HG03025 (cell line): ENCODE results near the gene GHRL.
"Not testable (repeated sequence)": the region's sequence is repeated elsewhere in the genome, so short reads cannot be mapped to it uniquely, and the experiment has no call there.

Source experiments
- ATAC-seq: cut with Tn5 transposase; IDR thresholded peaks from one replicate; pipeline ENCODE4 v1.9.1; 2021; ENCODE audit warnings: mild to moderate bottlenecking, moderate library complexity; ENCODE audit not compliant: unreplicated experiment, low FRiP score

GHRL gene

DNA sequence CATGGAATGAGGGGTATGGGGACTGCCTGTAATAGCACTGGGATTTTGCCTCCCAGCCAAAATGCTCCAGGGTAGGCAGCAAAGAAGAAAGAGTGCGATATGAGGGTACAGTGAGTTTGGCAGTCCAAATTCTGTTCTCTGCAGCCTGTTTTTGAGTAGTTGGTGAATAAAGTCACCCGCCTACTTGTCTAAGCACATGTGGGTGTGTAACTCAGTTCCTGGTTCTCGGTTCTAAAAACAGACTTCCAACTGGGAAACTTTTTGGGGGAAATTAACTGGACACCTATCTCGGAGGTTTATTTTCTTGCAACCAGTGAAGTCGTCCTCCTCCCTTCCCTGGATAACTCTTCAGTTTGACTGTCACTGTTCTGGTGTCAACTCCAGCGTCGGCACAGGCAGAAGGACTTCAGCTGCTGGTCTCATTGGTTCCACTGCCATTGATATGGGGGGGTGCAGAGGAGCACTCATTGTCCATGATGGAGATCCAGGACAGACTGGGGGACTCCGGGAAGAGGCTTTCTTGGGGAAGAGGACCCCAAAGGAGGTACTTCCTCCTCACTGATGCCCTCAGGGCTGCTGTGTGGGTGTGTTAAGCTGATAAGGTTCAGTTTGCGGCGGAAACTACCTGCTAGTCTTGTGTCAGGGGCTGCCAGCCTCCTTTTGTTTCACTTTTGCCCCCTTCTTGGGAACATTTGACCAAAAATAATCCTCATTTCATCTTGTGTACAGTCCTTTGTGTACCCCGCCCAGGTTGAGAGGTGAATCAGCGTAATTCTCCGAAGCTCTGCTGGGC, 13.2 kb downstream of the GHRL start:
- ATAC-seq = no peak

DNA sequence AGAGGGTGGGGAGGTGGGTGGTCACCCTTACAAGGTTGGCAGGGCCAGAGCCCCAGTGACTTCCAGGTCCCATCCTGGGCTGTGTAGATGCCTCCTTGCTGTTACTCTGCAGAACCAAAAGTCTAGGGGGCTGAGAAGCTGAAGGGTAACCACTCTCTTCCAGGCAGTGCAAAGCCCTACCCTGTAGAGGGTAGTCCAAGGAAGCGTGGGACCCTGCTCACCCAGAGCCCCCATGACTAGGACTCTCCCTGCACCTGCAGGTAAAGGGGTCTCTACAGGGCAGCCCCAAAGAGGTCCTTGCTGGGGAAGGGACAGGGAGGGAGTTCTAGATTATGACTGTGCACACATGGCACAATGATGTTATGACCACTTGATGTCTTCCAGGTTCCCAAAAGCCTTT, 14.2 kb downstream of the GHRL start:
- ATAC-seq = no peak

DNA sequence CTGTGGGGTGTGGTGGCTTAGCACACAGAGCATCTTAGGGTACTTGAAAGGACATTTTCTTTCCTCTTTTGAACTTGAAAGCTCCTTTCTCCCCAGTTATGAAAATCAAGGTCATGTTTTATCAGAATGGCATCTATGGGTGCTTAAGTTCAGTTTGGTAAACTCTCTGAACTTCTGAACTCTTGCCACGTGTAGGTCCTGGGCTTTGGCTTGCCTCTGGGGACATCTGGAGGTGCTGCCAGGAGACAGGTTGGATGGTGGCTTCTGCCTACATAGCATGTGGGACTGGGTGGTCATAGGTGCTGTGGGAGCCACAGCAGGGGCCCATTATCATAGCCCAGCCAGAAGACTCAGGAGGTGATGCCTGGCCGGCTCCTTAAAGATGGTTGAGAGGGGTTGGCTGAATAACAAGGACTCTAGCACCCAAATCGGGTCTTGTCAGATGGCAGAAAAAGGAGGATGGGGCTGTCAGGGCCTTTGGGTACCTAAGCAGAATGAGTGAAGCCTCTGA, 15.6 kb downstream of the GHRL start:
- no peak for ATAC-seq

DNA sequence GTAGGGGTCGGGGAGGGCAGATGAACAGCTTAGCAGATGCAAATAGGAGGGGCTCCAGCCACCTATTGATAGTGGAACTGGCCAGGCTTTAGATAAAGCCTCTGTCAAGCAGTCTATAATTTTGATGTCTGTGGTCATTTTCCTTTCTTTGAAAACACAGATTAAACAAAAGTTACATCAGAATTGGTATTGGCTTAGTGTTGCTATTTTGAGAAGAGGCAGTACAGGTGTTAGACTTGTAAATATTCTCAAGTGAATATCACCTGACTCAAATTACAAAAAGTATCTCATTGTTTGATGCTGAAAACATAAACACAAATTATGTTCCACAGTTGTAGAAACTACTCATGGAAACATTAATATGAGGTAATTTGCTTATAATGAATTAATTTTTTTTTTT, 18.1 kb downstream of the GHRL start:
- ATAC-seq = no peak

DNA sequence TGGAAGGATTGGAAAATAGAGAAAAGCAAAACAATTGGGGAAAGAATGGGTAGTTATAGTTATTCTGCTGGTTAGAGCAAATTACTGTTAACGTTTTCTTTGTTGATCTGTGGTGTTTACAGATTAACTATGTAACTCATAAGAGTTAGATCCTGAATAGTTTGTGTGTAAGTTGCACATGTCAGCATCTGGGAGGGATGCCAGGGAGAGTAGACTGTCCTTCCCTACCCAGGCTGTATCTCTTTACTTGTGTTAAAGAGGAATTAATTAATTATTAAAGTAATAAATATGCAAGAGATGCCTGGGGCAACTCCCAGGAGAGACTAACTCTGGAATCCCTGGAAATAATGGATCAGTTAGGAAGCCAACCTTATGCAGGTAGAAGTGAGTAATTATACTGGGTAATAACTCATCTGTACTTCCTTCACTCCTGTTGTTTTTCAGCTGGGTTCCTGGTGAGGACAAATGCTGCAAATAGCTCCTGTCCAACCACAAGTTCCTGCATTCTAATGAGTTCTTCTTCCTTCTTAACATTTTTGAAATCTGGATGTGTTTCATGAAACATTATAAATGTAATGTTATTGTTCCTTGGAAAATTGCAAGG, 18.9 kb downstream of the GHRL start:
- ATAC-seq = no peak

DNA sequence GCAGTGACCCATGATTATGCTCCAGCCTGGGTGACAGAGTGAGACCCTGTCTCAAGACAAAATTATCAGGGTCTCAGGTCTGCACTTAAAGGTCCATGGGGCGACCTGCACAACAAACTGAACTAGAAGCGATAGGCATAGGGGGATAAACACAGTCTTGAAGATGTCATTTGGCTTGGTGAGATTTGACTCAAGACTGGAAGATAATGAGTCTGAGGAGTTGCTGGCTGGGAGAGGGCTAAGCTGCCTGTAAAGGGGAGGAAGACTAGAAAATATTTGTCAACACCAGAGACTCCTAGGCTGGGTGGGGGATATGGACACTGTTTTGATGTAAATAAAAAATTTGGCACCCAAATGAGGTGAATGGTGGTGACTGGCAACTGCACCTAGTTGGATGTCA, 19.8 kb downstream of the GHRL start:
- no peak for ATAC-seq

DNA sequence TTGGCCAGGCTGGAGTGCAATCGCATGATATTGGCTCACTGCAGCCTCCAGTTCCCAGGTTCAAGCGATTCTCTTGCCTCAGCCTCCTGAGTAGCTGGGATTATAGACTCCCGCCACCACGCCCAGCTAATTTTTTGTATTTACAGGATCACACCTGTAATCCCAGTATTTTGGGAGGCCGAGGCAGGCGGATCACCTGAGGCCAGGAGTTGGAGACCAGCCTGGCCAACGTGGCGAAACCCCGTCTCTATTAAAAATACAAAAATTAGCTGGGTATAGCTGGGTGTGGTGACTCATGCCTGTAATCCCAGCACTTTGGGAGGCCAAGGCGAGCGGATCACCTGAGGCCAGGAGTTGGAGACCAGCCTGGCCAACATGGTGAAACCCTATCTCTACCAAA, 20.3 kb downstream of the GHRL start:
- ATAC-seq = not testable (repeated sequence)

DNA sequence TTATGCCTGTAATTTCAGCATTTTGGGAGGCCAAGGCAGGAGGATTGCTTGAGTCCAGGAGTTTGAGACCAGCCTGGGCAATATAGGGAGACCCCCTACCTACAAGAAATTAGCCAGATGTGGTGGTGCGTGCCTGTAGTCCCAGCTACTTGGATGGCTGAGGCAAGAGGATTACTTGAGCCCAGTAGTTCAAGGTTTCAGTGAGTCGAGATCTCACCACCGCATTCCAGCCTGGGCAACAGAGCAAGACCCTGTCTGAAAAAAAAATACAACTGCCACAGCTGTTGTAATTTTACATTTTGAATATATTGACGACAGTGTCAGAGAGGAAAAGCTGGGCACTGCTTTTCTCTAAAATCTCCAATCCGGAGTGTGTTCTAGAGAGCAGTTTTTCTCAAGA, 23.3 kb downstream of the GHRL start:
- ATAC-seq = no peak

DNA sequence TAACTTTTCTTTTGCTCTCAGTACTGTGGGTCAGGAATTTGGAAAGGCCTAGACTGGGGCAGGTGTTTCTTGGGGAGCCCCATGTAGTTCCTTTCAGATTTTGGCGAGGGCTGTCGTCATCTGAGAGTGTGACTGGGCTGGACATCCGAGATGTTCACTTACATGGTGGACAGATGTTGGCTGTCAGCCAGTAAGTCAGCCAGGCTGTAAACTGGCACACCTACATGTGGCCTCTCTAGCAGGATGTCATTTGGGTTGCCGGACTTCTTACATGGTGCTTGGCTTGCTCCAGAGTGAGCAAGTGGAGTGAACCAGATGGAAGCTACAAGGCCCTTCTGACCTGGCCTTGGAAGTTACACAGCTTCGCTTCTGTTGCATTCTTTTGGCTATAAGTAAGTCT, 23.8 kb downstream of the GHRL start:
- ATAC-seq = no peak

DNA sequence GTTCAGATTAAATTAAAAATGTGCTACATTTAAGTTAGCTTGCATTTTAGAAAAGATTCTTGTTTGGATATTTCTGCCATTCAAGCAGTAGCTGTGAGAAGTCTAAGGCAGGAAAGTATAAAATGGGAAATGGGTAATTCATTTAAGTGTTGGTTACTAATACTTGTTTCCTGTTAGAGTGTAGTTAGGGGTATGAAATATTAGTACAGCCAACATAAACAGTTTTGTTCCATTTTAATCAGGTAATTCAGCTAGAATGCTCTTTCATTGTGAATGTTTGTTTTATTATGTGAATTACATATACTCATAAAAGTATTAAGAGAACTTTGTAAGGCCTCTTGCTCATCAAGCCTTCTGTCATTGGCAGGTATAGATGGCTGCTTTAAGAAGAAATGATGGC, 24.6 kb downstream of the GHRL start:
- no peak for ATAC-seq

DNA sequence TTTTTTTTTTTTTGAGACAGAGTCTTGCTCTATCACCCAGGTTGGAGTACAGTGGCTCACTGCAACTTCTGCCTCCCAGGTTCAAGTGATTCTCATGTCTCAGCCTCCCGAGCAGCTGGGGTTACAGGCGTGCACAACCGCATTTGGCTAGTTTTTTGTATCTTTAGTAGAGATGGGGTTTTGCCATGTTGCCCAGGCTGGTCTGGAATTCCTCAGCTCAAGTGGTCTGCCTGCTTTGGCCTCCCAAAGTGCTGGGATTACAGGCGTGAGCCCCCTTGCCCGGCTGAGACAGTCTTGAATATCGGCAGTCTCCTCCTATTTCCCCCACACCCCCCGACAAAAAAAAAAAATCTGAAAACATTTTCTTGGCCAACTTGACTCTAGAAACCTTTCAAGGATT, 25.8 kb downstream of the GHRL start:
- not testable (repeated sequence) for ATAC-seq

DNA sequence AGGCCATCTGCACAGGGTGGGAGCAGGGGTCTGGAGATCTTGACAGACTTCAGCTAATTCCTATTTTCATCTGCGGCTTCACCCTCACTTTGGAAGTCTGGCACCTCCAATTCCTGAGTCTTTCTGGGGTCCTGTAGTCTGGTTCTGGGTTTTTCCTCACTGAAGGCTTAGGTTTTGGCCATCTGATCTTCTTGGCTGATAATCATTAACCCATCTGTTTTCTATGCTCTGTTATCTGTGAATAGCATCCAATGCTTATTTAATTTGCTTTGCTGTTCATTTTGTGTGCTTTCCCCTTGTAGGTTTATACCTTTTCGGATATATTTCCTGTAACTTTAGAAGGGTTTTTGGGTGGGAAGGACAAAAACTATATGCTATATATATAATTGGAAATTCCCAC, 26.9 kb downstream of the GHRL start:
- ATAC-seq = no peak

DNA sequence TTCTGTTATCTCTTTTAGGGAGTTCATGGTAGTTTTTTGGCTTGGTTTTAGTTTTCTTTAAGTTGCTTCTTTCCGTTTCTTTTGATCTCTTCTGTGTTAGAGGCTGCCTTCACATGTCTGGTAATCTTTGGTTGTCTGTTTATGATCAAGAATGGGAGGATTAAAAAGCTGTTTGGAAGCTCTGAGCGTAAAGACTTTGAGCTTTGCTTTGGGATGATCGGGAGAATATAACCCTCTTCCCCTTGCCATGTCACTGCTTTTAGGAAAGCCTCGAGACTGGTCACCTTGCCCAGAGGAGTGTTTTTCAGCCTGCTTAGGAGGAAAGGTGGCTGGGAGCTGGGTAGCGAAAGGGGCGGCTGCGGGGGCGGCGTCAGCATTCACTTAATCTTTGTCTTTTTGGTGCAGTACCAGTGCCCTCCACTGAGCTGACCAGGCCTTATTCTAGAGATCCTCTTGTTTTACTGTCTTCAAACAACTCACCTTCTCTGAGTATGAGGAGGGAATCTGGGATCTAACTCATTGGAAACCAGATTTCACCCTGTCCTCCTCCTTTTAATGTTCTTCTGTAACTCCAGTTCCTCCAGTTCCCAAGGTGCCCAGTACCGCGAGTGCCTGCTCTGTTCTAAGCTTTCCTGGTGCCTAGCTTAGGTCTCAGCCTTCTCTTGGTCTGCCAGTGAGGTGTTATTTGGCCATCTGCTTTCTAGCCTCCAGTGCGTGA, 28.9 kb downstream of the GHRL start:
- ATAC-seq = no peak

DNA sequence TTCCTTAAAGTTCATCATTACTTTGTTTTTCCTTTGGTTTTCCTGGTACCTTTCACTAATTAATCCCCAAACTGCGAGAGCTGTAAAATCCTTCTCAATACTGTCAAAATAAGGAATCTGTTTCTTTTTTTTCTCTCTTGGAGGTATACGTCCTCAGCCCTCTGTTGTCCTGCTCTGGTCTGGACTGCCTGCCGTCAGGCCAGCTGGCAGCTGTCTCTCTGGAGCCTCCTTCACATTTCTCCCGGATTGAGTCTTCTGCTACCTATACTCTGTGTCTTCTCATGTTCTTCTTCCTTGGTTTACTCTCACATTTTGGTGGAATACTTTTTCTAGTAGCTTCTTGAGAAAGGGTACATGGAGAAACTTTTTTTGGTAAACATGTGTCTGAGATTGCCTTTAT, 30.7 kb downstream of the GHRL start:
- no peak for ATAC-seq

DNA sequence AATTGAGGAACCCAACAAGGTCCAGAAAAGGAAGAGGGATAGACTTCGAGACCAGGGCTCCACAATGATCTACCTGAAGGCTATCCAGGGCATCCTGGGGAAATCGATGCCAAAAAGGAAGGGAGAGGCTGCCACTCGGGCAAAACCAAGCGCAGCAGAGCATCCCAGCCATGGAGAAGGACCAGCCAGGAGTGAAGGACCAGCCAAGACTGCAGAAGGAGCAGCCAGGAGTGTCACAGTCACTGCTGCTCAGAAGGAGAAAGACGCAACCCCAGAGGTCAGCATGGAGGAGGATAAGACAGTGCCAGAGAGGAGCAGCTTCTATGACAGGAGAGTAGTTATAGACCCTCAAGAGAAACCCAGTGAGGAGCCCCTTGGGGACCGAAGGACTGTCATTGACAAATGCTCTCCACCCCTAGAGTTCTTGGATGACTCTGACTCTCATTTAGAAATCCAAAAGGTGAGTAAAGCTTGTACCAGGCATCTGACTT, 32.5 kb downstream of the GHRL start:
- ATAC-seq = no peak

DNA sequence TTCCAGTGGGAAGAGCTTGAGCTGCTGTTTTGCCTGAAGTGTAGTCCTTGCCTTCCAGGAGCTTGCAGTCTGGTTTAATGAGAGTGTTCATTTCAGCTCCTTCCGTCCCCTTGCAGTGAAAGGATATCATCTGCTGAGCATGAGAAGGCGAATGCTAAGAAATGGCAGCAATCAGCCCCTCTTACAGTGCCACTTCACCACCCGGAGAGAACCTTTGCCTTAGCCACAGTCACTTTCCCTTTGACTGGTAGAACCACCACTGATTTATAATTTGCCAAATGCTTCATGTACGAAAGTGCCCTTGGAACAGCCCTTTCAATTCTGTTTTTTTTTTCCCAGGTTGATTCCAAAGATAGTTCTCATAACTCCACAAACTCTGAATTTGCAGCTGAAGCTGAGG, 32.9 kb downstream of the GHRL start:
- ATAC-seq = no peak

DNA sequence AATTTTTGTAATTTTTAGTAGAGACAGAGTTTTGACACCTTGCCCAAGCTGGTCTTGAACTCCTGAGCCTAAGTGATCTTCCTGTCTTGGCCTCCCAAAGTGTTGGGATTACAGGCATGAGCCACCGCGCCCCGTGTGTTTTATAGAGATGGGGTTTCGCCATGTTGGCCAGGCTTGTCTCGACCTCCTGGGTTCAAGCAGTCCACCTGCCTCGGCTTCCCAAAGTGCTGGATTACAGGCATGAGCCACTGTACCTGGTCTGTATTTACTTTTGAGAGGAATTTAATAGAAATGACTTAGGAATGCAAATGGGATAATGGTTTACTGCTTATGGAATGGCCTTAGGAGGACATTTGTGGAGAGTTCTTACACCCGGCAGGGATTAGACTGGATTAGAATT, 33.7 kb downstream of the GHRL start:
- ATAC-seq = no peak

DNA sequence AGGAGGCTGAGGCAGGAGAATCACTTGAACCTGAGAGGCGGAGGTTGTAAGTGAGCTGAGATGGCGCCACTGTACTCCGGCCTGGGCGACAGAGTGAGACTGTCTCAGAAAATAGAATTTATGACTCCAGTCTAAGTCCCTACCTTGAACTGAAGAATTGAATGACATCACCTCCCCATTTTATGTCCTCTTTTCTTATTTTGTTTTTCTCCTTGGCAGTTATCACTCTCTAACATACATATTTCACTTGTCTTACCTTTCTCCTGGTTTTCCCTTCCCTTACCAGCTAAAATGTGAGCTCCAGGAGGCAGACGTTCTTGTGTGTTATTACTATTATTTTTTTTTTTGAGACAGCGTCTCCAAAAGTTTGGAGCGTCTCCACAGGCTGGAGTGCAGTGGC, 36.9 kb downstream of the GHRL start:
- no peak for ATAC-seq

DNA sequence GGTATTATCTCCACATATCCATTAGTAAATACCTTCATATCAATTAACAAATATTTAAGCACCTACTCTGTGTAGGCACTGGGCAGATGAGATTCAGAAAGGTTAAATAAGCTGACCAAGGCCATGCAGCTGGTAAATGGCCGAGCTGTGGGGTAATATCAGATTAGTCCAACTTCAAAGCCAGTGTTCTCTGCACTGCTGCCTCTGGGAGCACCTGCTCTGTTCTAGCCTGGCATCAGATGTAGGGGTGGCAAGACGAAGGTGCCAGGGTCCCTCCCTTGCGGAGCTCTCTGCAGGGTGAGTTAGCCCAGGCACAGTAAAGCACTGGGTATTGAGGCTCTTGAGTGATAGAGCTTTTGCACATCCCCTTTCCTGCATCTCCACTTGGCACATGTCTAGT, 39.0 kb downstream of the GHRL start:
- ATAC-seq = no peak

DNA sequence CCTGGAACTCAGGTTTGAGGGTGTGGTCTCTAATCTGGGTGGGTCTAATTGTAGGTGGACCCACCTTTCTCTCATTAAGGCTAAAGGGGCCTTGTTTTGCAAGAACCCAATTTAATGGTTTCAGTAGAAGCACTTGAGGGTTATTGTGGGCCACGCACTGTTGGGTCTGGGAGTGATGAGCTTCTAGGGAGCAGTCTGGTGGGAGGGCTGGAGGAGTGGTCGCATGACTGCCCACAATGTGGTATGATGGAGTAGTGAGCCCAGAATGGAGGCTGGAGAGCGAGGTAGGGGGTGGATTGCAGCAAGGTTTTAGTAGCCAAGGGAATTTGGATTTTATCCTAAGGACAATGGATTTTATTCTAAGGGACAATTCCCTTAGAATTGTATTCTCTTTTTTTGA, 41.7 kb downstream of the GHRL start:
- ATAC-seq = no peak

DNA sequence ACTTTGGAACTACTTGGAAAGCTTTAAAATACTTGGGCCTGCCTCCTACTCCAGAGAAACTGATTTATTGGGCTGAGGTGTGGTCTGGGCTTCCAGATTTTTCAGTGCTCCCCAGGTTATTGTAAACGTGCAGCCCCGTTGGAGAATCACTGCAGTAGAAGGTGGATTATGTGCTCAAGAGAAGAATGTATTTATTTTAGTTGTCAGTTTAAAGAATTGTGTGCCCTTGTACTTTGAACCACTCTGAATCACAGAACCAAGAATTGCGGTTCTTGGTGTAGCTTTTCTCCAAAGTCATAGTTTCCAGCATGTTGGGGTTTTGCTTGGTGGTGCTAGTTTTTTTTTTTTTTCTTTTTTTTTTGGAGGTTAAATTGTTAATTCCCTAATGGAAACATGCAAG, 42.9 kb downstream of the GHRL start:
- ATAC-seq = no peak
